WTC11 (cell line): ENCODE results near the gene CISTR. TPM values are rescaled to one million over a fixed set of nuclear protein-coding genes. Genes with fewer than 3 reads are reported as not detected.

Source experiments
- ATAC-seq: fragments of 200-7000 bp; cut with Tn5 transposase; 2 replicates; pipeline ENCODE4 v1.10.0; 2021; ENCODE audit warnings: mild to moderate bottlenecking, moderate library complexity
- CTCF ChIA-PET: fragments of 300-600 bp; sonication (Branson Sonifier 250); formaldehyde crosslinking; loops from one replicate; lab custom pipeline; 2021; ENCODE audit warnings: antibody characterized with exemption; lab: Charles Lee
- POLR2A ChIA-PET: fragments of 350-600 bp; sonication (Branson Sonifier 250); formaldehyde crosslinking; loops from one replicate; lab custom pipeline; 2021; ENCODE audit warnings: antibody characterized with exemption; lab: Charles Lee
- DNase-seq: peaks from one replicate; pipeline ENCODE4 v3.0.0; 2021; ENCODE audit warnings: low spot score
- H3K27ac Mint-ChIP-seq: 2 replicates; pipeline ENCODE4 v1.8.0; 2021; ENCODE audit warnings: mixed read lengths
- H3K27me3 Mint-ChIP-seq: 2 replicates; pipeline ENCODE4 v1.8.0; 2021; ENCODE audit warnings: low read depth, mild to moderate bottlenecking, moderate library complexity, mixed read lengths
- H3K36me3 Mint-ChIP-seq: 2 replicates; pipeline ENCODE4 v1.8.0; 2021; ENCODE audit warnings: mixed read lengths
- H3K4me1 Mint-ChIP-seq: 2 replicates; pipeline ENCODE4 v1.8.0; 2022; ENCODE audit warnings: mixed read lengths
- H3K4me3 Mint-ChIP-seq: 2 replicates; pipeline ENCODE4 v1.8.0; 2021; ENCODE audit warnings: mild to moderate bottlenecking, moderate library complexity, mixed read lengths
- H3K9me3 Mint-ChIP-seq: 2 replicates; pipeline ENCODE4 v1.8.0; 2021; ENCODE audit warnings: mixed read lengths
- ATF1 ChIP-seq: sonication (generic); formaldehyde crosslinking; IDR thresholded peaks from 2 replicates; pipeline ENCODE4 v1.8.1; 2023; ENCODE audit warnings: mild to moderate bottlenecking, moderate library complexity, missing genetic modification reagents
- FOXJ3 ChIP-seq: sonication (generic); formaldehyde crosslinking; IDR thresholded peaks from 2 replicates; pipeline ENCODE4 v1.9.0; 2021; ENCODE audit warnings: missing genetic modification reagents, mild to moderate bottlenecking, borderline replicate concordance
- GABPB1 ChIP-seq: sonication (generic); formaldehyde crosslinking; IDR thresholded peaks from 2 replicates; pipeline ENCODE4 v1.8.1; 2023; ENCODE audit warnings: mild to moderate bottlenecking, missing genetic modification reagents
- GRHL2 ChIP-seq: fragments of 250-450 bp; sonication (Bioruptor Pico); IDR thresholded peaks from 2 replicates; pipeline ENCODE4 v1.8.0; 2022; ENCODE audit warnings: mild to moderate bottlenecking, moderate library complexity; ENCODE audit not compliant: insufficient replicate concordance, severe bottlenecking
- IRF2 ChIP-seq: sonication (generic); formaldehyde crosslinking; IDR thresholded peaks from 2 replicates; pipeline ENCODE4 v1.8.0; 2022; ENCODE audit warnings: low read depth, missing genetic modification reagents, borderline replicate concordance
- MYBL2 ChIP-seq: sonication (generic); formaldehyde crosslinking; IDR thresholded peaks from 2 replicates; pipeline ENCODE4 v1.8.1; 2023; ENCODE audit warnings: mild to moderate bottlenecking, moderate library complexity, missing genetic modification reagents
- NFATC4 ChIP-seq: fragments of 250-450 bp; sonication (Bioruptor Pico); IDR thresholded peaks from 2 replicates; pipeline ENCODE4 v1.9.0; 2021; ENCODE audit warnings: mild to moderate bottlenecking
- NFE2L1 ChIP-seq: sonication (generic); formaldehyde crosslinking; IDR thresholded peaks from 2 replicates; pipeline ENCODE4 v1.8.1; 2023; ENCODE audit warnings: missing genetic modification reagents
- NR2C2 ChIP-seq: sonication (generic); formaldehyde crosslinking; IDR thresholded peaks from 2 replicates; pipeline ENCODE4 v1.8.0; 2022; ENCODE audit warnings: mild to moderate bottlenecking, missing genetic modification reagents
- TCF7 ChIP-seq: sonication (generic); formaldehyde crosslinking; IDR thresholded peaks from 2 replicates; pipeline ENCODE4 v1.8.0; 2022; ENCODE audit warnings: mild to moderate bottlenecking, low read depth, missing genetic modification reagents, moderate library complexity
- TEAD4 ChIP-seq: sonication (generic); formaldehyde crosslinking; IDR thresholded peaks from 2 replicates; pipeline ENCODE4 v1.8.0; 2022; ENCODE audit warnings: mild to moderate bottlenecking, missing genetic modification reagents
- TP53 ChIP-seq: sonication (generic); formaldehyde crosslinking; IDR thresholded peaks from 2 replicates; pipeline ENCODE4 v1.8.1; 2023; ENCODE audit warnings: mild to moderate bottlenecking, missing genetic modification reagents
- ZNF138 ChIP-seq: sonication (generic); formaldehyde crosslinking; conservative IDR thresholded peaks from 2 replicates; pipeline ENCODE4 v1.8.1; 2022; ENCODE audit warnings: mild to moderate bottlenecking, moderate library complexity, missing genetic modification reagents
- ZNF232 ChIP-seq: sonication (generic); formaldehyde crosslinking; IDR thresholded peaks from 2 replicates; pipeline ENCODE4 v1.8.0; 2022; ENCODE audit warnings: mild to moderate bottlenecking, missing genetic modification reagents
- total RNA-seq: library from RNA; stranded (reverse); gene quantifications from 3 replicates; pipeline ENCODE4 v1.2.3, GENCODE V29; 2021
- TF ChIP-seq, protein P1 (sequence below): fragments of 250-450 bp; sonication (Bioruptor Pico); IDR thresholded peaks from 2 replicates; pipeline ENCODE4 v1.9.0; 2021; ENCODE audit warnings: mild to moderate bottlenecking
- TF ChIP-seq, protein P2 (sequence below): sonication (generic); formaldehyde crosslinking; IDR thresholded peaks from 2 replicates; pipeline ENCODE4 v1.8.1; 2023; ENCODE audit warnings: mild to moderate bottlenecking, missing genetic modification reagents
- TF ChIP-seq, protein P3 (sequence below): sonication (generic); formaldehyde crosslinking; IDR thresholded peaks from 2 replicates; pipeline ENCODE4 v1.8.0; 2023; ENCODE audit warnings: mild to moderate bottlenecking, missing genetic modification reagents

The CISTR gene
- total RNA-seq, 1 experiment from 2014 or later, result 0.81 TPM

DNA sequence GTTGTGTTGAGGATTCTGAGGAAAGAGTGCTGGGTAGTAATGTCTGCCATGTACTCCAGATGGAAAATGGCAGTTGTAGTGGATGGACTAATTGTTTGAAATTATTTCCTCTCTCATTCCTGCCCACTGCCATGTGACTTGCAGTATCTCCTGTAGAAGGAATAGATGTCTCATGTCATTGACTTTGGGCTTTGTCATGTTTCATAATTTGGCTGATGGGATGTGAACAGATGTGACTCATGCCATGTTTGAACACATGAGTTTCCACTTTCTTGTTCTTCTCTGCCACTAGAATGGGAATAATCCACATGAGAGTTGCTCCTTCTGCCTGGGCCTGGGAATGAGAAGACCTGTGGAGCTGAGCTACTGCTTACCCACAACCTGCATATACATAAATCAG is 22.1 kb downstream of the CISTR start (continued):
- TF ChIP-seq, protein P1, sequence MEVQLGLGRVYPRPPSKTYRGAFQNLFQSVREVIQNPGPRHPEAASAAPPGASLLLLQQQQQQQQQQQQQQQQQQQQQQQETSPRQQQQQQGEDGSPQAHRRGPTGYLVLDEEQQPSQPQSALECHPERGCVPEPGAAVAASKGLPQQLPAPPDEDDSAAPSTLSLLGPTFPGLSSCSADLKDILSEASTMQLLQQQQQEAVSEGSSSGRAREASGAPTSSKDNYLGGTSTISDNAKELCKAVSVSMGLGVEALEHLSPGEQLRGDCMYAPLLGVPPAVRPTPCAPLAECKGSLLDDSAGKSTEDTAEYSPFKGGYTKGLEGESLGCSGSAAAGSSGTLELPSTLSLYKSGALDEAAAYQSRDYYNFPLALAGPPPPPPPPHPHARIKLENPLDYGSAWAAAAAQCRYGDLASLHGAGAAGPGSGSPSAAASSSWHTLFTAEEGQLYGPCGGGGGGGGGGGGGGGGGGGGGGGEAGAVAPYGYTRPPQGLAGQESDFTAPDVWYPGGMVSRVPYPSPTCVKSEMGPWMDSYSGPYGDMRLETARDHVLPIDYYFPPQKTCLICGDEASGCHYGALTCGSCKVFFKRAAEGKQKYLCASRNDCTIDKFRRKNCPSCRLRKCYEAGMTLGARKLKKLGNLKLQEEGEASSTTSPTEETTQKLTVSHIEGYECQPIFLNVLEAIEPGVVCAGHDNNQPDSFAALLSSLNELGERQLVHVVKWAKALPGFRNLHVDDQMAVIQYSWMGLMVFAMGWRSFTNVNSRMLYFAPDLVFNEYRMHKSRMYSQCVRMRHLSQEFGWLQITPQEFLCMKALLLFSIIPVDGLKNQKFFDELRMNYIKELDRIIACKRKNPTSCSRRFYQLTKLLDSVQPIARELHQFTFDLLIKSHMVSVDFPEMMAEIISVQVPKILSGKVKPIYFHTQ (CRISPR knock-in tag), result no peak
- no peak for TF ChIP-seq GABPB1 (CRISPR knock-in tag)
- no peak for TF ChIP-seq TEAD4 (CRISPR knock-in tag)
- TF ChIP-seq ZNF232 (CRISPR knock-in tag), result no peak
- no peak for TF ChIP-seq ATF1 (CRISPR knock-in tag)

DNA sequence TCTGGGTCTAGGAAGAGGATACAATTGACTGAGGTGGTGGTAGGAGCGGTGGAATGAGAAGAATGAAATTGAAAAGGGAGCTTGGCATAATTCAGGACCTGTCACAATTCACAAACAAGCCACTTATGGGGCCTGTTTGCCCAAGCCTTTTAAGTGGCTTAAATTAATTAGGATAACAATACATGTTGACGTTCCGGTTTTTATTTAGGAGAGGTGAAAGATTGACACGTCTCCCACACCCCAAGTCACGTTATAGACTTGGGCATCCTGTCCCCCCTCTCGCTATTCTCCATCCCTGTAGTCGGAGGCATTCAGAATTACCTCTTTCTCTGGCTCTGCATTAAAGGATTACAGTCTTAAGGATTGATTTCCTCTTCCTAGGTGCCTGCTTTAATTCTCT is 23.6 kb downstream of the CISTR start:
- no peak; the same call in 1 of the 2 replicates for ATAC-seq

More for the DNA sequence above, 23.6 kb downstream of the CISTR start:
- H3K4me3 Mint-ChIP-seq, result peak overlapping the region; percentile 94
- peaks cover 27% of the 10 kb centered on the region for H3K4me1 Mint-ChIP-seq
- peaks cover 4% of the 10 kb centered on the region for H3K9me3 Mint-ChIP-seq
- POLR2A ChIA-PET, result interaction anchor here (0.6 to 1.8 kb wide), 4 partner anchors 10 to 304 kb away, joined by 3 to 5 read pairs (median 4); partner anchors contain the start of gene ATP5MC2
- peak overlapping the region; percentile 88 for H3K27ac Mint-ChIP-seq
- no peak for DNase-seq
- H3K27me3 Mint-ChIP-seq, result peaks cover 3% of the 10 kb centered on the region
- TF ChIP-seq NFATC4 (CRISPR knock-in tag) (no peak), TCF7 (no peak), FOXJ3 (no peak), ZNF138 (no peak), NR2C2 (CRISPR knock-in tag) (no peak), NFE2L1 (CRISPR knock-in tag) (no peak), GRHL2 (CRISPR knock-in tag) (no peak), TP53 (CRISPR knock-in tag) (no peak), IRF2 (CRISPR knock-in tag) (no peak), MYBL2 (CRISPR knock-in tag) (no peak)
- TF ChIP-seq, protein P2, sequence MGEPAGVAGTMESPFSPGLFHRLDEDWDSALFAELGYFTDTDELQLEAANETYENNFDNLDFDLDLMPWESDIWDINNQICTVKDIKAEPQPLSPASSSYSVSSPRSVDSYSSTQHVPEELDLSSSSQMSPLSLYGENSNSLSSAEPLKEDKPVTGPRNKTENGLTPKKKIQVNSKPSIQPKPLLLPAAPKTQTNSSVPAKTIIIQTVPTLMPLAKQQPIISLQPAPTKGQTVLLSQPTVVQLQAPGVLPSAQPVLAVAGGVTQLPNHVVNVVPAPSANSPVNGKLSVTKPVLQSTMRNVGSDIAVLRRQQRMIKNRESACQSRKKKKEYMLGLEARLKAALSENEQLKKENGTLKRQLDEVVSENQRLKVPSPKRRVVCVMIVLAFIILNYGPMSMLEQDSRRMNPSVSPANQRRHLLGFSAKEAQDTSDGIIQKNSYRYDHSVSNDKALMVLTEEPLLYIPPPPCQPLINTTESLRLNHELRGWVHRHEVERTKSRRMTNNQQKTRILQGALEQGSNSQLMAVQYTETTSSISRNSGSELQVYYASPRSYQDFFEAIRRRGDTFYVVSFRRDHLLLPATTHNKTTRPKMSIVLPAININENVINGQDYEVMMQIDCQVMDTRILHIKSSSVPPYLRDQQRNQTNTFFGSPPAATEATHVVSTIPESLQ (CRISPR knock-in tag), result no peak
- TF ChIP-seq, protein P1 (CRISPR knock-in tag), result no peak
- TF ChIP-seq, protein P3, sequence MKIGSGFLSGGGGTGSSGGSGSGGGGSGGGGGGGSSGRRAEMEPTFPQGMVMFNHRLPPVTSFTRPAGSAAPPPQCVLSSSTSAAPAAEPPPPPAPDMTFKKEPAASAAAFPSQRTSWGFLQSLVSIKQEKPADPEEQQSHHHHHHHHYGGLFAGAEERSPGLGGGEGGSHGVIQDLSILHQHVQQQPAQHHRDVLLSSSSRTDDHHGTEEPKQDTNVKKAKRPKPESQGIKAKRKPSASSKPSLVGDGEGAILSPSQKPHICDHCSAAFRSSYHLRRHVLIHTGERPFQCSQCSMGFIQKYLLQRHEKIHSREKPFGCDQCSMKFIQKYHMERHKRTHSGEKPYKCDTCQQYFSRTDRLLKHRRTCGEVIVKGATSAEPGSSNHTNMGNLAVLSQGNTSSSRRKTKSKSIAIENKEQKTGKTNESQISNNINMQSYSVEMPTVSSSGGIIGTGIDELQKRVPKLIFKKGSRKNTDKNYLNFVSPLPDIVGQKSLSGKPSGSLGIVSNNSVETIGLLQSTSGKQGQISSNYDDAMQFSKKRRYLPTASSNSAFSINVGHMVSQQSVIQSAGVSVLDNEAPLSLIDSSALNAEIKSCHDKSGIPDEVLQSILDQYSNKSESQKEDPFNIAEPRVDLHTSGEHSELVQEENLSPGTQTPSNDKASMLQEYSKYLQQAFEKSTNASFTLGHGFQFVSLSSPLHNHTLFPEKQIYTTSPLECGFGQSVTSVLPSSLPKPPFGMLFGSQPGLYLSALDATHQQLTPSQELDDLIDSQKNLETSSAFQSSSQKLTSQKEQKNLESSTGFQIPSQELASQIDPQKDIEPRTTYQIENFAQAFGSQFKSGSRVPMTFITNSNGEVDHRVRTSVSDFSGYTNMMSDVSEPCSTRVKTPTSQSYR (CRISPR knock-in tag), result no peak
- CTCF ChIA-PET, result interaction anchor here (0.7 to 13.8 kb wide), 8 partner anchors 10 to 257 kb away, joined by 3 to 191 read pairs (median 4); partner anchors contain the start of genes ATP5MC2, HOXC10 and TARBP2
- no peaks in the 10 kb centered on the region for H3K36me3 Mint-ChIP-seq
